GM21825 (cell line): Measurements from ENCODE around the gene PHC3.
A peak's percentile ranks its signal among the peaks of the same experiment; 100 is the strongest.
"Not testable (repeated sequence)": the region's sequence is repeated elsewhere in the genome, so short reads cannot be mapped to it uniquely, and the experiment has no call there.

ENCODE experiments used
- ATAC-seq: cut with Tn5 transposase; IDR thresholded peaks from one replicate; pipeline ENCODE4 v1.9.1; 2021; ENCODE audit warnings: mild to moderate bottlenecking, moderate library complexity; ENCODE audit not compliant: unreplicated experiment

PHC3 gene

GRCh38 chr3:170180908-170181885 is at the start of gene PHC3:
Gene PHC3, minus strand, starts transcription at chr3:170181733. Its CDS starts 18 bp downstream, at chr3:170181715.
- peak; percentile 79 for ATAC-seq

GRCh38 chr3:170228093-170228766 is 46.7 kb upstream of the PHC3 start:
- ATAC-seq: no peak

- ATAC-seq: no peak
These were observed 45.0 kb upstream of the PHC3 start for GRCh38 chr3:170226426-170226960.

- ATAC-seq: no peak
These were observed 43.6 kb upstream of the PHC3 start for GRCh38 chr3:170225166-170225565.

GRCh38 chr3:170222647-170223541 is 41.4 kb upstream of the PHC3 start:
- peak; percentile 30 for ATAC-seq

GRCh38 chr3:170221924-170222646 is 40.6 kb upstream of the PHC3 start, which contains the start of gene PRKCI:
Gene PRKCI, plus strand, starts transcription at chr3:170222424. Its CDS starts 246 bp downstream, at chr3:170222670.
- ATAC-seq: peak; percentile 96

GRCh38 chr3:170220871-170221270 is 39.3 kb upstream of the PHC3 start:
- ATAC-seq: no peak

- no peak for ATAC-seq
These were observed 38.3 kb upstream of the PHC3 start for GRCh38 chr3:170219850-170220249.

GRCh38 chr3:170211668-170212067 is 30.1 kb upstream of the PHC3 start:
- no peak for ATAC-seq

- no peak for ATAC-seq
These were observed 26.2 kb upstream of the PHC3 start for GRCh38 chr3:170207717-170208116.

- not testable (repeated sequence) for ATAC-seq
These were observed 24.7 kb upstream of the PHC3 start for GRCh38 chr3:170206164-170206762.

- ATAC-seq: no peak
These were observed 23.8 kb upstream of the PHC3 start for GRCh38 chr3:170205302-170205701.

- no peak for ATAC-seq
These were observed 23.0 kb upstream of the PHC3 start for GRCh38 chr3:170204509-170204908.

GRCh38 chr3:170204023-170204472 is 22.5 kb upstream of the PHC3 start:
- no peak for ATAC-seq

GRCh38 chr3:170203457-170203856 is 21.9 kb upstream of the PHC3 start:
- no peak for ATAC-seq

GRCh38 chr3:170201527-170201926 is 20.0 kb upstream of the PHC3 start:
- ATAC-seq: no peak

GRCh38 chr3:170200987-170201386 is 19.5 kb upstream of the PHC3 start:
- ATAC-seq: no peak

- ATAC-seq: no peak
These were observed 15.3 kb upstream of the PHC3 start for GRCh38 chr3:170196833-170197232.

- not testable (repeated sequence) for ATAC-seq
These were observed 14.2 kb upstream of the PHC3 start for GRCh38 chr3:170195759-170196158.
